H1 (cell line): Measurements from ENCODE around the gene TRIM46. TPM values are rescaled to one million over a fixed set of nuclear protein-coding genes. Genes with fewer than 3 reads are reported as not detected.

Source experiments
- ATF3 ChIP-seq: IDR thresholded peaks from 2 replicates; pipeline ENCODE4 v1.6.1; 2011; ENCODE audit warnings: low read depth, mild to moderate bottlenecking, low read length; ENCODE audit not compliant: insufficient read depth
- BACH1 ChIP-seq: IDR thresholded peaks from 2 replicates; pipeline ENCODE4 v1.6.1; 2012; ENCODE audit warnings: low read length, improper control_type of control experiment
- CBX5 ChIP-seq: fragments of 300-800, 300-1000 bp; sonication (generic); IDR thresholded peaks from 2 replicates; pipeline ENCODE4 v1.7.1; 2016; ENCODE audit warnings: antibody characterized with exemption, low read length, low read depth
- EGR1 ChIP-seq: IDR thresholded peaks from 2 replicates; pipeline ENCODE4 v1.6.1; 2011; ENCODE audit warnings: low read depth, low read length, borderline replicate concordance
- EZH2 ChIP-seq: fragments of 200-600 bp; sonication (generic); IDR thresholded peaks from 2 replicates; pipeline ENCODE4 v1.7.1; 2012; ENCODE audit warnings: low read depth, mild to moderate bottlenecking, moderate library complexity, low read length, inconsistent platforms; ENCODE audit not compliant: severe bottlenecking
- KDM4A ChIP-seq: IDR thresholded peaks from one replicate; pipeline ENCODE4 v1.7.1; 2012; ENCODE audit warnings: low read depth, mild to moderate bottlenecking, moderate library complexity, low read length, inconsistent platforms; ENCODE audit not compliant: severe bottlenecking
- NRF1 ChIP-seq: IDR thresholded peaks from 2 replicates; pipeline ENCODE4 v1.6.1; 2011; ENCODE audit warnings: mild to moderate bottlenecking, low read depth, low read length, improper control_type of control experiment
- SIN3A ChIP-seq, 2 experiments: IDR thresholded peaks in 1 of 2; conservative IDR thresholded peaks in 1 of 2; 2 replicates each; pipeline ENCODE4 v1.6.1; 2011 to 2012; ENCODE audit warnings: low read length in 2 of 2, improper control_type of control experiment in 1 of 2, low read depth in 1 of 2, mild to moderate bottlenecking in 1 of 2
- TAF1 ChIP-seq: IDR thresholded peaks from 2 replicates; pipeline ENCODE4 v1.6.1; 2011; ENCODE audit warnings: mild to moderate bottlenecking, low read depth, low read length
- TCF12 ChIP-seq: IDR thresholded peaks from 2 replicates; pipeline ENCODE4 v1.6.1; 2011; ENCODE audit warnings: low read depth, mild to moderate bottlenecking, low read length
- polyA plus RNA-seq, 7 experiments: library from polyadenylated mRNA; depleted of rRNA in 3 of 7; stranded (reverse) in 5 of 7; unstranded in 2 of 7; fragments of >200 nt in 5 of 7; fragments of 200-250 nt in 2 of 7; gene quantifications; 1 replicate in 5 of 7; 2 replicates in 1 of 7; 4 replicates in 1 of 7; pipeline versions ENCODE4 v1.2.1 to v1.2.3, GENCODE V29; 2011 to 2013; ENCODE audit warnings: missing spikeins in 2 of 7, mixed read lengths in 2 of 7
- total RNA-seq: library from RNA; stranded (reverse); fragmentation: NEBNext Ultra II Directional; extraction: Animal tissue kit (Norgen Biotek cat#: 25700); gene quantifications from 2 replicates; pipeline ENCODE4 v1.2.1, GENCODE V29; 2021
- TF ChIP-seq, protein P1 (sequence below): fragments of 300-600 bp; sonication (generic); IDR thresholded peaks from 2 replicates; pipeline ENCODE4 v1.7.1; 2012; ENCODE audit warnings: low read length, moderate library complexity, mild to moderate bottlenecking, inconsistent platforms; ENCODE audit not compliant: insufficient replicate concordance

The TRIM46 gene
- total and polyA plus RNA-seq, 2 of the 8 experiments (the other 6 are each of a cell fraction or from before 2014, with no cell fraction given), result 15.5 to 21.6 TPM

- TF ChIP-seq, protein P1, sequence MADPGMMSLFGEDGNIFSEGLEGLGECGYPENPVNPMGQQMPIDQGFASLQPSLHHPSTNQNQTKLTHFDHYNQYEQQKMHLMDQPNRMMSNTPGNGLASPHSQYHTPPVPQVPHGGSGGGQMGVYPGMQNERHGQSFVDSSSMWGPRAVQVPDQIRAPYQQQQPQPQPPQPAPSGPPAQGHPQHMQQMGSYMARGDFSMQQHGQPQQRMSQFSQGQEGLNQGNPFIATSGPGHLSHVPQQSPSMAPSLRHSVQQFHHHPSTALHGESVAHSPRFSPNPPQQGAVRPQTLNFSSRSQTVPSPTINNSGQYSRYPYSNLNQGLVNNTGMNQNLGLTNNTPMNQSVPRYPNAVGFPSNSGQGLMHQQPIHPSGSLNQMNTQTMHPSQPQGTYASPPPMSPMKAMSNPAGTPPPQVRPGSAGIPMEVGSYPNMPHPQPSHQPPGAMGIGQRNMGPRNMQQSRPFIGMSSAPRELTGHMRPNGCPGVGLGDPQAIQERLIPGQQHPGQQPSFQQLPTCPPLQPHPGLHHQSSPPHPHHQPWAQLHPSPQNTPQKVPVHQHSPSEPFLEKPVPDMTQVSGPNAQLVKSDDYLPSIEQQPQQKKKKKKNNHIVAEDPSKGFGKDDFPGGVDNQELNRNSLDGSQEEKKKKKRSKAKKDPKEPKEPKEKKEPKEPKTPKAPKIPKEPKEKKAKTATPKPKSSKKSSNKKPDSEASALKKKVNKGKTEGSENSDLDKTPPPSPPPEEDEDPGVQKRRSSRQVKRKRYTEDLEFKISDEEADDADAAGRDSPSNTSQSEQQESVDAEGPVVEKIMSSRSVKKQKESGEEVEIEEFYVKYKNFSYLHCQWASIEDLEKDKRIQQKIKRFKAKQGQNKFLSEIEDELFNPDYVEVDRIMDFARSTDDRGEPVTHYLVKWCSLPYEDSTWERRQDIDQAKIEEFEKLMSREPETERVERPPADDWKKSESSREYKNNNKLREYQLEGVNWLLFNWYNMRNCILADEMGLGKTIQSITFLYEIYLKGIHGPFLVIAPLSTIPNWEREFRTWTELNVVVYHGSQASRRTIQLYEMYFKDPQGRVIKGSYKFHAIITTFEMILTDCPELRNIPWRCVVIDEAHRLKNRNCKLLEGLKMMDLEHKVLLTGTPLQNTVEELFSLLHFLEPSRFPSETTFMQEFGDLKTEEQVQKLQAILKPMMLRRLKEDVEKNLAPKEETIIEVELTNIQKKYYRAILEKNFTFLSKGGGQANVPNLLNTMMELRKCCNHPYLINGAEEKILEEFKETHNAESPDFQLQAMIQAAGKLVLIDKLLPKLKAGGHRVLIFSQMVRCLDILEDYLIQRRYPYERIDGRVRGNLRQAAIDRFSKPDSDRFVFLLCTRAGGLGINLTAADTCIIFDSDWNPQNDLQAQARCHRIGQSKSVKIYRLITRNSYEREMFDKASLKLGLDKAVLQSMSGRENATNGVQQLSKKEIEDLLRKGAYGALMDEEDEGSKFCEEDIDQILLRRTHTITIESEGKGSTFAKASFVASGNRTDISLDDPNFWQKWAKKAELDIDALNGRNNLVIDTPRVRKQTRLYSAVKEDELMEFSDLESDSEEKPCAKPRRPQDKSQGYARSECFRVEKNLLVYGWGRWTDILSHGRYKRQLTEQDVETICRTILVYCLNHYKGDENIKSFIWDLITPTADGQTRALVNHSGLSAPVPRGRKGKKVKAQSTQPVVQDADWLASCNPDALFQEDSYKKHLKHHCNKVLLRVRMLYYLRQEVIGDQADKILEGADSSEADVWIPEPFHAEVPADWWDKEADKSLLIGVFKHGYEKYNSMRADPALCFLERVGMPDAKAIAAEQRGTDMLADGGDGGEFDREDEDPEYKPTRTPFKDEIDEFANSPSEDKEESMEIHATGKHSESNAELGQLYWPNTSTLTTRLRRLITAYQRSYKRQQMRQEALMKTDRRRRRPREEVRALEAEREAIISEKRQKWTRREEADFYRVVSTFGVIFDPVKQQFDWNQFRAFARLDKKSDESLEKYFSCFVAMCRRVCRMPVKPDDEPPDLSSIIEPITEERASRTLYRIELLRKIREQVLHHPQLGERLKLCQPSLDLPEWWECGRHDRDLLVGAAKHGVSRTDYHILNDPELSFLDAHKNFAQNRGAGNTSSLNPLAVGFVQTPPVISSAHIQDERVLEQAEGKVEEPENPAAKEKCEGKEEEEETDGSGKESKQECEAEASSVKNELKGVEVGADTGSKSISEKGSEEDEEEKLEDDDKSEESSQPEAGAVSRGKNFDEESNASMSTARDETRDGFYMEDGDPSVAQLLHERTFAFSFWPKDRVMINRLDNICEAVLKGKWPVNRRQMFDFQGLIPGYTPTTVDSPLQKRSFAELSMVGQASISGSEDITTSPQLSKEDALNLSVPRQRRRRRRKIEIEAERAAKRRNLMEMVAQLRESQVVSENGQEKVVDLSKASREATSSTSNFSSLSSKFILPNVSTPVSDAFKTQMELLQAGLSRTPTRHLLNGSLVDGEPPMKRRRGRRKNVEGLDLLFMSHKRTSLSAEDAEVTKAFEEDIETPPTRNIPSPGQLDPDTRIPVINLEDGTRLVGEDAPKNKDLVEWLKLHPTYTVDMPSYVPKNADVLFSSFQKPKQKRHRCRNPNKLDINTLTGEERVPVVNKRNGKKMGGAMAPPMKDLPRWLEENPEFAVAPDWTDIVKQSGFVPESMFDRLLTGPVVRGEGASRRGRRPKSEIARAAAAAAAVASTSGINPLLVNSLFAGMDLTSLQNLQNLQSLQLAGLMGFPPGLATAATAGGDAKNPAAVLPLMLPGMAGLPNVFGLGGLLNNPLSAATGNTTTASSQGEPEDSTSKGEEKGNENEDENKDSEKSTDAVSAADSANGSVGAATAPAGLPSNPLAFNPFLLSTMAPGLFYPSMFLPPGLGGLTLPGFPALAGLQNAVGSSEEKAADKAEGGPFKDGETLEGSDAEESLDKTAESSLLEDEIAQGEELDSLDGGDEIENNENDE, result no peak
- peak; percentile 1 for TF ChIP-seq KDM4A
- TF ChIP-seq CBX5, result no peak
- TF ChIP-seq BACH1, result no peak
- no peak for TF ChIP-seq TCF12
- TF ChIP-seq EZH2, result no peak
- TF ChIP-seq SIN3A (conservative IDR thresholded peaks at IDR 0.05 in 1 of 2, IDR thresholded peaks at IDR 0.05 in 1 of 2; ENCODE audit: low read depth in 1 of 2, low read length in 2 of 2), result peak in 1 of 2 experiments; percentile 43; a peak in 1 of 4 replicates
- TF ChIP-seq NRF1, result no peak
- TF ChIP-seq ATF3, result peak; percentile 88
- TF ChIP-seq TAF1, result no peak
- no peak for TF ChIP-seq EGR1
These were observed 46.0 kb downstream of the TRIM46 start (continued) for GRCh38 chr1:155219592-155220031.
